Adrenal gland (tissue), 5 donors: Measurements from ENCODE around the gene NSMCE4A.

Experiments used
- POLR2A ChIP-seq, 2 donors: fragments of 450-650 bp; IDR thresholded peaks; one replicate each; pipeline ENCODE4 v1.6.1; 2017; ENCODE audit warnings: antibody characterized with exemption in 2 of 2, mild to moderate bottlenecking in 2 of 2, moderate library complexity in 1 of 2
- TF ChIP-seq, protein P1 (sequence below), 6 experiments: fragments of 450-650 bp in 4 of 6; fragments of 200-600 bp in 2 of 6; sonication (generic) in 1 of 6; IDR thresholded peaks; 1 replicate in 5 of 6; 2 replicates in 1 of 6; pipeline versions ENCODE4 v1.5.1 to v1.8.0; 2016 to 2021; ENCODE audit warnings: antibody characterized with exemption in 6 of 6, mild to moderate bottlenecking in 2 of 6, moderate library complexity in 1 of 6
- donor health status: DM: no; HTN: no; CAD: no.

DNA sequence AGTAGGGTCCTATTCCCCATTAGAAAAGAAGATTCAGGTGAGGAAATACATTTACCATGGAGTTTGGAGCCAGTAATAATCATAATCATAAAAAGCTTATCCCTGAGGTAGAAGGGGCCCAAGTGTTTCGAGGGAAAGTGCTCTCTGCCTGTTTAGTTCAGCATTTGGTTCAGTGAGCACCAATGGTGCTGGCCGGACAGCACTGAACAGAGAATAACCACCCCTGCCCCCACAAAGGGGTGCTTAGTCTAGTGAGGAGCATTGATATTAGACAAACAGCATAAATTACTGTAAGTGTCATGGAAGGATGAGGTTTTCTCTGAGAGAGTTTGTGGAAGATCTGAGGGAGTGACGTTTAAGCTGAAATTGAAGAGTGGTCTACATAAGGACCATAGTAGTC lies 25.6 kb downstream of the NSMCE4A start:
- no peak for TF ChIP-seq POLR2A (IDR thresholded peaks at IDR 0.05)
- TF ChIP-seq, protein P1, sequence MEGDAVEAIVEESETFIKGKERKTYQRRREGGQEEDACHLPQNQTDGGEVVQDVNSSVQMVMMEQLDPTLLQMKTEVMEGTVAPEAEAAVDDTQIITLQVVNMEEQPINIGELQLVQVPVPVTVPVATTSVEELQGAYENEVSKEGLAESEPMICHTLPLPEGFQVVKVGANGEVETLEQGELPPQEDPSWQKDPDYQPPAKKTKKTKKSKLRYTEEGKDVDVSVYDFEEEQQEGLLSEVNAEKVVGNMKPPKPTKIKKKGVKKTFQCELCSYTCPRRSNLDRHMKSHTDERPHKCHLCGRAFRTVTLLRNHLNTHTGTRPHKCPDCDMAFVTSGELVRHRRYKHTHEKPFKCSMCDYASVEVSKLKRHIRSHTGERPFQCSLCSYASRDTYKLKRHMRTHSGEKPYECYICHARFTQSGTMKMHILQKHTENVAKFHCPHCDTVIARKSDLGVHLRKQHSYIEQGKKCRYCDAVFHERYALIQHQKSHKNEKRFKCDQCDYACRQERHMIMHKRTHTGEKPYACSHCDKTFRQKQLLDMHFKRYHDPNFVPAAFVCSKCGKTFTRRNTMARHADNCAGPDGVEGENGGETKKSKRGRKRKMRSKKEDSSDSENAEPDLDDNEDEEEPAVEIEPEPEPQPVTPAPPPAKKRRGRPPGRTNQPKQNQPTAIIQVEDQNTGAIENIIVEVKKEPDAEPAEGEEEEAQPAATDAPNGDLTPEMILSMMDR (IDR thresholded peaks at IDR 0.05): no peak
